ENCODE measurements around the gene GDF2.

The GDF2 gene

GRCh38 chr10:47310090-47310505 lies 12.2 kb upstream of the GDF2 start:
- Histone ChIP-seq H3K27me3 (ENCODE audit: insufficient read depth, poor library complexity, severe bottlenecking) (peaks cover 4% of the 10 kb centered on the region), H3K27ac (replicated peaks) (no peak overlapping the region), H3K4me3 (replicated peaks; ENCODE audit: insufficient read depth, low read length) (no peak overlapping the region)
- TF ChIP-seq GABPA (IDR thresholded peaks at IDR 0.05; ENCODE audit: low read depth), result no peak
- TF ChIP-seq POLR2AphosphoS5 (IDR thresholded peaks at IDR 0.05; ENCODE audit: low read depth), result no peak
- no peak for TF ChIP-seq SPI1 (IDR thresholded peaks at IDR 0.05; ENCODE audit: borderline replicate concordance, low read depth)
- TF ChIP-seq, protein P1, sequence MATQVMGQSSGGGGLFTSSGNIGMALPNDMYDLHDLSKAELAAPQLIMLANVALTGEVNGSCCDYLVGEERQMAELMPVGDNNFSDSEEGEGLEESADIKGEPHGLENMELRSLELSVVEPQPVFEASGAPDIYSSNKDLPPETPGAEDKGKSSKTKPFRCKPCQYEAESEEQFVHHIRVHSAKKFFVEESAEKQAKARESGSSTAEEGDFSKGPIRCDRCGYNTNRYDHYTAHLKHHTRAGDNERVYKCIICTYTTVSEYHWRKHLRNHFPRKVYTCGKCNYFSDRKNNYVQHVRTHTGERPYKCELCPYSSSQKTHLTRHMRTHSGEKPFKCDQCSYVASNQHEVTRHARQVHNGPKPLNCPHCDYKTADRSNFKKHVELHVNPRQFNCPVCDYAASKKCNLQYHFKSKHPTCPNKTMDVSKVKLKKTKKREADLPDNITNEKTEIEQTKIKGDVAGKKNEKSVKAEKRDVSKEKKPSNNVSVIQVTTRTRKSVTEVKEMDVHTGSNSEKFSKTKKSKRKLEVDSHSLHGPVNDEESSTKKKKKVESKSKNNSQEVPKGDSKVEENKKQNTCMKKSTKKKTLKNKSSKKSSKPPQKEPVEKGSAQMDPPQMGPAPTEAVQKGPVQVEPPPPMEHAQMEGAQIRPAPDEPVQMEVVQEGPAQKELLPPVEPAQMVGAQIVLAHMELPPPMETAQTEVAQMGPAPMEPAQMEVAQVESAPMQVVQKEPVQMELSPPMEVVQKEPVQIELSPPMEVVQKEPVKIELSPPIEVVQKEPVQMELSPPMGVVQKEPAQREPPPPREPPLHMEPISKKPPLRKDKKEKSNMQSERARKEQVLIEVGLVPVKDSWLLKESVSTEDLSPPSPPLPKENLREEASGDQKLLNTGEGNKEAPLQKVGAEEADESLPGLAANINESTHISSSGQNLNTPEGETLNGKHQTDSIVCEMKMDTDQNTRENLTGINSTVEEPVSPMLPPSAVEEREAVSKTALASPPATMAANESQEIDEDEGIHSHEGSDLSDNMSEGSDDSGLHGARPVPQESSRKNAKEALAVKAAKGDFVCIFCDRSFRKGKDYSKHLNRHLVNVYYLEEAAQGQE (IDR thresholded peaks at IDR 0.05; ENCODE audit: insufficient replicate concordance, low read depth), result no peak
- TF ChIP-seq, protein P2, sequence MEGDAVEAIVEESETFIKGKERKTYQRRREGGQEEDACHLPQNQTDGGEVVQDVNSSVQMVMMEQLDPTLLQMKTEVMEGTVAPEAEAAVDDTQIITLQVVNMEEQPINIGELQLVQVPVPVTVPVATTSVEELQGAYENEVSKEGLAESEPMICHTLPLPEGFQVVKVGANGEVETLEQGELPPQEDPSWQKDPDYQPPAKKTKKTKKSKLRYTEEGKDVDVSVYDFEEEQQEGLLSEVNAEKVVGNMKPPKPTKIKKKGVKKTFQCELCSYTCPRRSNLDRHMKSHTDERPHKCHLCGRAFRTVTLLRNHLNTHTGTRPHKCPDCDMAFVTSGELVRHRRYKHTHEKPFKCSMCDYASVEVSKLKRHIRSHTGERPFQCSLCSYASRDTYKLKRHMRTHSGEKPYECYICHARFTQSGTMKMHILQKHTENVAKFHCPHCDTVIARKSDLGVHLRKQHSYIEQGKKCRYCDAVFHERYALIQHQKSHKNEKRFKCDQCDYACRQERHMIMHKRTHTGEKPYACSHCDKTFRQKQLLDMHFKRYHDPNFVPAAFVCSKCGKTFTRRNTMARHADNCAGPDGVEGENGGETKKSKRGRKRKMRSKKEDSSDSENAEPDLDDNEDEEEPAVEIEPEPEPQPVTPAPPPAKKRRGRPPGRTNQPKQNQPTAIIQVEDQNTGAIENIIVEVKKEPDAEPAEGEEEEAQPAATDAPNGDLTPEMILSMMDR (IDR thresholded peaks at IDR 0.05; ENCODE audit: insufficient read depth, low read length), result no peak
- DNase-seq (ENCODE audit: low read depth in 1 of 2, low spot score in 1 of 2), result no peak

- DNase-seq (ENCODE audit: low read depth in 1 of 2, low spot score in 1 of 2), result peak; percentile 11 to 57
- TF ChIP-seq, protein P2 (IDR thresholded peaks at IDR 0.05; ENCODE audit: insufficient read depth, low read length), result no peak
- peak; percentile 65; the same call in 1 of the 2 replicates for TF ChIP-seq POLR2AphosphoS5 (IDR thresholded peaks at IDR 0.05; ENCODE audit: low read depth)
- no peak overlapping the region for H3K27ac ChIP-seq (replicated peaks)
- H3K4me3 ChIP-seq (replicated peaks; ENCODE audit: insufficient read depth, low read length), result no peak overlapping the region
- peaks cover 4% of the 10 kb centered on the region for H3K27me3 ChIP-seq (ENCODE audit: insufficient read depth, poor library complexity, severe bottlenecking)
These were observed 10.9 kb upstream of the GDF2 start for GRCh38 chr10:47311193-47311931.

DNA sequence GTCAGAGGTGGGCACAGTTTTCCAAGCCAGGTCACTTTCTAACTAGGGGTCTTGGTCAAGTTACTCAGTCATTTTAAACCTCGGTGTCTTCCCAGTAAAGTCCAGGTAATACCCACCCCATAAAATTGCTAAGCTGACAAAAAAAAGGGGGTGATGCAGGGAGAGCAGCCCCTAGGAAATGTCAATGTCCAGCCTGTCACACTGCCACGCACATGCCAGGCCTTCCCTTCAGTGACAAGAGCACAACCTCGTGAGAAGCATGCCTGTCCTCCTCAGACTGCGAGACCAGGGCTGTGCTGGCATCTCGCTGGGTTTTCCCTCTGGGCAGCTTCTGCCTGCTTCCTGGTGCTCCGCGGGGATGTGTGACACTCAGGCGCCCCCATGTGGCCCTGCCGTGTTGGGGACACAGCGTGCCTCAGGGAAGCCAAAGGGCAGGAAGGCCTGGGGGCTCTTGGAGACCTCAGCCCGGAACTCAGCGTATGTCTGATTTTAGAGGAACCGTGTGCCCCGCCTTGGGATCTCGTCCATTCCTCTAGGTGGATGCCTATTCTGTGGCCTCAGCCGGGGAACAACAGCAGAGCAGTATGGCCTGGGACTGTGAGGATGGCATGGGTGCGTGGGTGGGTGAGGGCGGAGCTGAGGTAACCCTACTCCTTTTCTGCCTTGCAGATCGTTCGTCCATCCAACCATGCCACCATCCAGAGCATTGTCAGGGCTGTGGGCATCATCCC lies 10.2 kb upstream of the GDF2 start:
- peak; percentile 43 to 80 for DNase-seq (ENCODE audit: low read depth in 1 of 2, low spot score in 1 of 2)
- Histone ChIP-seq H3K27ac (replicated peaks) (no peak overlapping the region), H3K4me3 (replicated peaks; ENCODE audit: insufficient read depth, low read length) (no peak overlapping the region), H3K27me3 (ENCODE audit: insufficient read depth, poor library complexity, severe bottlenecking) (peaks cover 4% of the 10 kb centered on the region)
- TF ChIP-seq, protein P2 (IDR thresholded peaks at IDR 0.05; ENCODE audit: insufficient read depth, low read length), result peak; percentile 77
- TF ChIP-seq SPI1 (IDR thresholded peaks at IDR 0.05; ENCODE audit: borderline replicate concordance, low read depth), result no peak

GRCh38 chr10:47312663-47312995 lies 9.6 kb upstream of the GDF2 start:
- H3K4me3 ChIP-seq (replicated peaks; ENCODE audit: insufficient read depth, low read length), result no peak overlapping the region
- no peak for DNase-seq (ENCODE audit: low read depth in 1 of 2, low spot score in 1 of 2)
- TF ChIP-seq SPI1 (IDR thresholded peaks at IDR 0.05; ENCODE audit: borderline replicate concordance, low read depth), result no peak
- no peak overlapping the region for H3K27ac ChIP-seq (replicated peaks)
- H3K27me3 ChIP-seq (ENCODE audit: insufficient read depth, poor library complexity, severe bottlenecking), result peaks cover 4% of the 10 kb centered on the region

DNA sequence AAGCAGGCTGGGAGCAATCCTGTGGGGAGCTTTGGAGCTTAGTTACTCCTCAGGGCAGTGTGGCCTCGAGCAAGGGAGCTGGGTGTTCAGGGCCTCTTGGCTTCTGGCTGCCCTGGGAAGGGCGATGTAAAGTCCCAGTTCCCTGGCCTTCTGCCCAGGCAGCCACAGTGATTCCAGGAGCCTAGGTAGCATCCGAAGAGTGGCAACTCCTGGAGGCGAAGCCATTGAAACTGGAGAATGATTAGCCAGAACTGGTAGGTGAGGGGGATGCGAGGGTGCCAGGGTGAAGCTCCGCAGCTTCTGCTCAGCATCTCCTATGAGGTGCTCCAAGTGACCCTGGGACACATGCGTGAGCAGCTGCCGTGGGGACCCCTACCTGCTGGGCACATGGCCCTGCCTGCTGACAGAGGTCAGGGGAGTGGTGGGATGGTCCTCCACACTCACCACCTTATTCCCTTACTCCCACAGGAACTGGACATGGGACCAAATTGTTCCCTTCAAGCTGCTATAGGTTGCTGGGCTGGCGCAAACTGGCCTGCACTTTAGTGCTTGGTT lies 7.8 kb upstream of the GDF2 start:
- H3K27me3 ChIP-seq (ENCODE audit: insufficient read depth, poor library complexity, severe bottlenecking), result no peaks in the 10 kb centered on the region
- TF ChIP-seq POLR2AphosphoS5 (IDR thresholded peaks at IDR 0.05; ENCODE audit: low read depth) (no peak), SPI1 (IDR thresholded peaks at IDR 0.05; ENCODE audit: borderline replicate concordance, low read depth) (no peak), GABPA (IDR thresholded peaks at IDR 0.05; ENCODE audit: low read depth) (no peak)
- TF ChIP-seq, protein P2 (IDR thresholded peaks at IDR 0.05; ENCODE audit: insufficient read depth, low read length), result no peak
- TF ChIP-seq, protein P1 (IDR thresholded peaks at IDR 0.05; ENCODE audit: insufficient replicate concordance, low read depth), result no peak
- no peak for DNase-seq (ENCODE audit: low read depth in 1 of 2, low spot score in 1 of 2)
- H3K4me3 ChIP-seq (replicated peaks; ENCODE audit: insufficient read depth, low read length), result no peak overlapping the region
- H3K27ac ChIP-seq (replicated peaks), result no peak overlapping the region
